Thyroid gland (tissue), 4 donors: ENCODE results near the gene DSP. TPM values are rescaled to one million over a fixed set of nuclear protein-coding genes. Genes with fewer than 3 reads are reported as not detected.
A peak's percentile ranks its signal among the peaks of the same experiment; 100 is the strongest.

Experiments used
- DNase-seq, 2 donors: peaks; one replicate each; pipeline ENCODE4 v3.0.0-alpha.2; 2019
- H3K27ac ChIP-seq, 3 donors: fragments of 200-600 bp; sonication (generic); 1 replicate in 2 of 3; 2 replicates in 1 of 3; pipeline ENCODE4 v1.5.1; 2016 to 2019; ENCODE audit warnings: mild to moderate bottlenecking in 1 of 3, moderate library complexity in 1 of 3
- H3K27me3 ChIP-seq: fragments of 200-600 bp; sonication (generic); one replicate; pipeline ENCODE4 v1.5.1; 2019
- H3K36me3 ChIP-seq, 2 donors: fragments of 200-600 bp; sonication (generic); one replicate each; pipeline ENCODE4 v1.5.1; 2016 to 2019
- H3K4me1 ChIP-seq, 2 donors: fragments of 200-600 bp; sonication (generic); one replicate each; pipeline ENCODE4 v1.5.1; 2017 to 2019
- H3K4me3 ChIP-seq, 3 donors: fragments of 200-600 bp; sonication (generic); replicated peaks in 1 of 3; 1 replicate in 2 of 3; 2 replicates in 1 of 3; pipeline ENCODE4 v1.5.1; 2016; ENCODE audit warnings: mild to moderate bottlenecking in 1 of 3
- H3K9me3 ChIP-seq: fragments of 200-600 bp; sonication (generic); one replicate; pipeline ENCODE4 v1.5.1; 2017
- CTCF ChIP-seq, 6 experiments: fragments of 200-600 bp in 3 of 6; fragments of 450-650 bp in 3 of 6; sonication (generic) in 3 of 6; IDR thresholded peaks; one replicate each; pipeline ENCODE4 v1.5.1; 2016 to 2019; ENCODE audit warnings: antibody characterized with exemption in 6 of 6, mild to moderate bottlenecking in 2 of 6, inconsistent platforms in 1 of 6, moderate library complexity in 1 of 6
- POLR2A ChIP-seq, 2 donors: fragments of 450-650 bp; IDR thresholded peaks; one replicate each; pipeline ENCODE4 v1.6.1; 2017; ENCODE audit warnings: antibody characterized with exemption in 2 of 2, mild to moderate bottlenecking in 2 of 2, moderate library complexity in 1 of 2
- WGBS, 2 donors: methylation state at CpG; one replicate each; pipeline ENCODE4 v1.1.5; 2017; 5-methylcytosine and 5-hydroxymethylcytosine counted together
- intact Hi-C: fragments of 100-400 bp; cut with DNase I; formaldehyde crosslinking; loops from one replicate; pipeline ENCODE4 v1.15.1; 2023
- total RNA-seq, 4 donors: library from RNA; depleted of rRNA; stranded (reverse); fragments of >200 nt; gene quantifications; one replicate each; pipeline ENCODE4 v1.2.3, GENCODE V29; 2016

Gene DSP
- total RNA-seq, 4 donors from 2014 or later, result 122 to 176 (median 145) TPM

GRCh38 chr6:7588506-7588905, 47.0 kb downstream of the DSP start:
- 82 to 86% methylated on average over 4 of the region's 4 CpGs for WGBS, 2 donors
- peaks cover 0 to 20% of the 10 kb centered on the region in 2 donors for H3K4me1 ChIP-seq
- H3K27ac ChIP-seq, result no peak overlapping the region
- intact Hi-C loops, result loop anchor here (10.0 kb wide), 1 partner anchor 164 kb away; no protein-coding TSS in a partner anchor
- no peaks in the 10 kb centered on the region for H3K9me3 ChIP-seq
- DNase-seq, result no peak
- no peak overlapping the region for H3K4me3 ChIP-seq
- no peaks in the 10 kb centered on the region for H3K27me3 ChIP-seq
- no peak for TF ChIP-seq POLR2A (IDR thresholded peaks at IDR 0.05)
- no peak for TF ChIP-seq CTCF (IDR thresholded peaks at IDR 0.05)
- H3K36me3 ChIP-seq, result peaks cover 14% of the 10 kb centered on the region in 2 donors

GRCh38 chr6:7589221-7589620, 47.8 kb downstream of the DSP start:
- intact Hi-C loops, result loop anchor here (10.0 kb wide), 1 partner anchor 164 kb away; no protein-coding TSS in a partner anchor
- H3K27ac ChIP-seq, result no peak overlapping the region

GRCh38 chr6:7589949-7590917, 48.8 kb downstream of the DSP start, which contains the start of gene SNRNP48:
SNRNP48 (plus strand) TSS chr6:7590198; CDS start chr6:7590258, 60 bp downstream.
- peak within 1 kb of the TSS; percentile 56 to 93 (median 89) for H3K4me3 ChIP-seq
- intact Hi-C loops, result loop anchor here (10.0 kb wide), 1 partner anchor 165 kb away; no protein-coding TSS in a partner anchor
- 0 to 1% methylated on average over 44 to 59 of the region's 72 CpGs for WGBS, 2 donors
- DNase-seq, result peak; percentile 97 to 98
- peaks cover 3 to 8% of the 10 kb centered on the region in 2 donors for H3K36me3 ChIP-seq
- no peaks in the 10 kb centered on the region for H3K27me3 ChIP-seq
- TF ChIP-seq POLR2A (IDR thresholded peaks at IDR 0.05) (peak in 1 of 2 donors; percentile 86), CTCF (IDR thresholded peaks at IDR 0.05) (no peak)
- H3K9me3 ChIP-seq, result no peaks in the 10 kb centered on the region
- H3K4me1 ChIP-seq, result peaks cover 0 to 20% of the 10 kb centered on the region in 2 donors
- H3K27ac ChIP-seq, result peak within 1 kb of the TSS in 2 of 3 donors; percentile 50 to 58

More at GRCh38 chr6:7589221-7589620, 47.8 kb downstream of the DSP start:
- peaks cover 7 to 8% of the 10 kb centered on the region in 2 donors for H3K36me3 ChIP-seq
- WGBS, 2 donors, result 76 to 88% methylated on average over 3 of the region's 3 CpGs
- no peak overlapping the region for H3K4me3 ChIP-seq
- H3K4me1 ChIP-seq, result peaks cover 0 to 20% of the 10 kb centered on the region in 2 donors
- DNase-seq, result no peak
- no peaks in the 10 kb centered on the region for H3K27me3 ChIP-seq
- TF ChIP-seq CTCF (IDR thresholded peaks at IDR 0.05), result no peak
- TF ChIP-seq POLR2A (IDR thresholded peaks at IDR 0.05), result no peak
- H3K9me3 ChIP-seq, result no peaks in the 10 kb centered on the region

- peaks cover 0 to 11% of the 10 kb centered on the region in 2 donors for H3K36me3 ChIP-seq
- H3K27me3 ChIP-seq, result no peaks in the 10 kb centered on the region
- no peaks in the 10 kb centered on the region for H3K9me3 ChIP-seq
- 26 to 53% methylated on average over 10 of the region's 10 CpGs for WGBS, 2 donors
- intact Hi-C loops, result no loop called here
- H3K27ac ChIP-seq, result peak overlapping the region in 1 of 3 donors; percentile 58
- peak; percentile 18 to 36 for DNase-seq
- TF ChIP-seq CTCF (IDR thresholded peaks at IDR 0.05) (no peak), POLR2A (IDR thresholded peaks at IDR 0.05) (no peak)
- peaks cover 0 to 20% of the 10 kb centered on the region in 2 donors for H3K4me1 ChIP-seq
- peak overlapping the region; percentile 56 to 93 (median 89) for H3K4me3 ChIP-seq
Observed at GRCh38 chr6:7590918-7591302, 49.4 kb downstream of the DSP start.
